GM12878 (cell line): ENCODE results near the gene TARDBP. TPM values are rescaled to one million over a fixed set of nuclear protein-coding genes. Genes with fewer than 3 reads are reported as not detected.
A peak's percentile ranks its signal among the peaks of the same experiment; 100 is the strongest.

Source experiments
- ATAC-seq: fragments of 200-7000 bp; cut with Tn5 transposase; 3 replicates; pipeline ENCODE4 v1.9.1; 2020; ENCODE audit warnings: mild to moderate bottlenecking, moderate library complexity
- BruUV-seq: library from RNA; stranded (reverse); fragments of 400-500 nt; replicated peaks from 2 replicates; lab custom pipeline; 2021; lab: Mats Ljungman, UMichigan
- CTCF ChIA-PET: fragments of 300-600 bp; sonication (Branson Sonifier 250); formaldehyde crosslinking; extraction: SDS; loops from one replicate; lab custom pipeline; 2021; ENCODE audit warnings: inconsistent platforms; lab: Yijun Ruan, JAX
- POLR2A ChIA-PET: fragments of 350-600 bp; formaldehyde crosslinking; extraction: SDS; loops from one replicate; lab custom pipeline; 2021; ENCODE audit warnings: inconsistent platforms; lab: Charles Lee
- RAD21 ChIA-PET: fragments of 300-600 bp; sonication (Branson Sonifier 250); formaldehyde crosslinking; loops from one replicate; lab custom pipeline; 2023; ENCODE audit warnings: antibody characterized with exemption; ENCODE audit not compliant: unreplicated experiment; lab: Charles Lee
- SMC1A ChIA-PET: fragments of 300-600 bp; sonication (Branson Sonifier 250); formaldehyde crosslinking; loops from one replicate; lab custom pipeline; 2023; ENCODE audit not compliant: unreplicated experiment, uncharacterized antibody; lab: Charles Lee
- DNase-seq: peaks from one replicate; pipeline ENCODE4 v3.0.0-alpha.2; 2011; ENCODE audit warnings: low read depth, low spot score
- FAIRE-seq: peaks from 3 replicates; lab custom pipeline; 2011; peaks lifted over from hg19 to GRCh38; lab: Jason Lieb, UNC
- H2AFZ ChIP-seq: 2 replicates; pipeline ENCODE4 v1.6.0; 2011; ENCODE audit warnings: low read depth, low read length, control low read depth; ENCODE audit not compliant: control insufficient read depth
- H3K27ac ChIP-seq: 2 replicates; pipeline ENCODE4 v1.5.1; 2011; ENCODE audit warnings: control low read depth; ENCODE audit not compliant: control insufficient read depth, insufficient read depth
- H3K27me3 ChIP-seq, 2 experiments: replicated peaks in 1 of 2; 2 replicates each; pipeline versions ENCODE4 v1.6.0 to v1.6.1; 2011; ENCODE audit warnings: low read length in 1 of 2; ENCODE audit not compliant: control insufficient read depth in 2 of 2, insufficient read depth in 2 of 2
- H3K36me3 ChIP-seq, 2 experiments: 2 replicates each; pipeline ENCODE4 v1.5.1; 2011; ENCODE audit warnings: low read length in 1 of 2; ENCODE audit not compliant: control insufficient read depth in 2 of 2, insufficient read depth in 2 of 2
- H3K4me1 ChIP-seq: 2 replicates; pipeline ENCODE4 v1.6.1; 2011; ENCODE audit warnings: mild to moderate bottlenecking, low read length, moderate library complexity, mixed read lengths; ENCODE audit not compliant: control insufficient read depth, insufficient read depth
- H3K4me2 ChIP-seq: 2 replicates; pipeline ENCODE4 v1.6.0; 2011; ENCODE audit warnings: control low read depth; ENCODE audit not compliant: control insufficient read depth, insufficient read depth
- H3K4me3 ChIP-seq: fragments of 200-600 bp; sonication (generic); 2 replicates; pipeline ENCODE4 v1.5.1; 2016
- H3K79me2 ChIP-seq: 2 replicates; pipeline ENCODE4 v1.6.0; 2011; ENCODE audit warnings: low read length; ENCODE audit not compliant: control insufficient read depth, insufficient read depth
- H3K9ac ChIP-seq: 2 replicates; pipeline ENCODE4 v1.8.0; 2011; ENCODE audit warnings: low read length, control low read depth, mixed read lengths; ENCODE audit not compliant: control insufficient read depth, insufficient read depth
- H3K9me3 ChIP-seq: replicated peaks from 3 replicates; pipeline ENCODE4 v1.5.1; 2011; ENCODE audit warnings: mild to moderate bottlenecking, low read length; ENCODE audit not compliant: control insufficient read depth, insufficient read depth
- H4K20me1 ChIP-seq: 2 replicates; pipeline ENCODE4 v1.6.0; 2011; ENCODE audit not compliant: control insufficient read depth, insufficient read depth
- ATF3 ChIP-seq: IDR thresholded peaks from 2 replicates; pipeline ENCODE4 v1.6.1; 2011; ENCODE audit warnings: low read depth, mild to moderate bottlenecking, low read length, moderate library complexity, borderline replicate concordance; ENCODE audit errors: extremely low read depth
- BCL11A ChIP-seq: IDR thresholded peaks from 2 replicates; pipeline ENCODE4 v1.6.1; 2011; ENCODE audit warnings: low read depth, low read length
- CEBPB ChIP-seq, 2 experiments: fragments of 150-350 bp in 1 of 2; IDR thresholded peaks; 2 replicates each; pipeline ENCODE4 v1.6.1; 2012 to 2014; ENCODE audit warnings: low read depth in 2 of 2, low read length in 2 of 2, borderline replicate concordance in 1 of 2, inconsistent platforms in 1 of 2
- EP300 ChIP-seq, 2 experiments: fragments of 150-350 bp in 1 of 2; IDR thresholded peaks; 2 replicates each; pipeline ENCODE4 v1.6.1; 2011 to 2012; ENCODE audit warnings: low read depth in 2 of 2, low read length in 2 of 2, borderline replicate concordance in 1 of 2, improper control_type of control experiment in 1 of 2, inconsistent platforms in 1 of 2; ENCODE audit not compliant: control insufficient read depth in 1 of 2
- HDAC6 ChIP-seq: fragments of 200-600 bp; sonication (generic); IDR thresholded peaks from one replicate; pipeline ENCODE4 v1.8.0; 2017; ENCODE audit warnings: antibody characterized with exemption; ENCODE audit not compliant: unreplicated experiment
- IRF4 ChIP-seq: IDR thresholded peaks from 2 replicates; pipeline ENCODE4 v1.6.1; 2011; ENCODE audit warnings: low read depth, low read length
- NFYA ChIP-seq: IDR thresholded peaks from 2 replicates; pipeline ENCODE4 v1.6.1; 2011; ENCODE audit warnings: low read depth, mild to moderate bottlenecking, low read length, improper control_type of control experiment, borderline replicate concordance
- NKRF ChIP-seq: fragments of 450-650 bp; conservative IDR thresholded peaks from 2 replicates; pipeline ENCODE4 v1.6.1; 2017; ENCODE audit warnings: mild to moderate bottlenecking, moderate library complexity
- NR2F1 ChIP-seq: fragments of 450-650 bp; conservative IDR thresholded peaks from 2 replicates; pipeline ENCODE4 v1.6.1; 2017; ENCODE audit warnings: mild to moderate bottlenecking
- RCOR1 ChIP-seq: conservative IDR thresholded peaks from 2 replicates; pipeline ENCODE4 v1.6.1; 2012; ENCODE audit warnings: low read depth, low read length, improper control_type of control experiment
- SMARCA5 ChIP-seq: fragments of 450-650 bp; IDR thresholded peaks from 2 replicates; pipeline ENCODE4 v1.6.1; 2017; ENCODE audit warnings: mild to moderate bottlenecking
- SREBF1 ChIP-seq: IDR thresholded peaks from 2 replicates; pipeline ENCODE4 v1.6.1; 2012; ENCODE audit warnings: mild to moderate bottlenecking, low read length
- STAT1 ChIP-seq: fragments of 450-650 bp; conservative IDR thresholded peaks from 2 replicates; pipeline ENCODE4 v1.6.1; 2014; ENCODE audit warnings: antibody characterized with exemption, mild to moderate bottlenecking
- STAT3 ChIP-seq: IDR thresholded peaks from 2 replicates; pipeline ENCODE4 v1.6.1; 2011; ENCODE audit warnings: low read depth, low read length, improper control_type of control experiment
- USF2 ChIP-seq: IDR thresholded peaks from 2 replicates; pipeline ENCODE4 v1.6.1; 2011; ENCODE audit warnings: low read depth, low read length, improper control_type of control experiment, borderline replicate concordance
- WGBS: methylation state at CpG from one replicate; pipeline ENCODE4 v1.1.6; 2016; ENCODE audit warnings: low lambda C conversion rate; ENCODE audit not compliant: insufficient replicate concordance, insufficient coverage; ENCODE audit errors: missing lambda C conversion rate; 5-methylcytosine and 5-hydroxymethylcytosine counted together
- in situ Hi-C: fragments of 300-500 bp; cut with MboI; formaldehyde crosslinking; loops from 9 replicates; pipeline ENCODE4 v1.14.3; 2018; ENCODE audit warnings: mixed read lengths
- intact Hi-C: fragments of 100-400 bp; cut with micrococcal nuclease; formaldehyde crosslinking; loops from one replicate; pipeline ENCODE4 v1.14.2; 2022; ENCODE audit not compliant: unreplicated experiment
- polyA plus RNA-seq, 11 experiments: library from polyadenylated mRNA; depleted of rRNA in 4 of 11; unstranded in 6 of 11; stranded (reverse) in 5 of 11; fragments of >200 nt; fragmentation: Nextera tagmentation in 4 of 11; fragmentation: Illumina TruSeq in 1 of 11; extraction: Ambion mirVana in 4 of 11; extraction: Trizol in 1 of 11; gene quantifications; 1 replicate in 1 of 11; 2 replicates in 10 of 11; pipeline versions ENCODE4 v1.2.1 to v1.2.3, GENCODE V29; 2011 to 2016; ENCODE audit warnings: inconsistent platforms in 2 of 11, missing spikeins in 2 of 11, low read depth in 1 of 11
- total RNA-seq, 4 experiments: library from RNA; depleted of rRNA in 3 of 4; stranded (reverse); fragments of >200 nt in 3 of 4; fragmentation: Illumina TruSeq in 1 of 4; extraction: Trizol in 1 of 4; gene quantifications; 2 replicates each; pipeline versions ENCODE4 v1.2.1 to v1.2.3, GENCODE V29; 2013 to 2021

The TARDBP gene
- total and polyA plus RNA-seq, 10 of the 15 experiments (the other 5 are each of a cell fraction or from before 2014, with no cell fraction given), result 55.6 to 318 (median 192) TPM

- FAIRE-seq, result peak; percentile 72
- Histone ChIP-seq H3K4me3 (peak within 1 kb of the TSS; percentile 95), H3K4me2 (peak within 1 kb of the TSS; percentile 89), H3K9me3 (no peaks in the 10 kb centered on the region; the same call in 2 of the 3 replicates), H3K79me2 (peaks cover 35% of the 10 kb centered on the region), H3K27me3 (no peaks in the 10 kb centered on the region), H2AFZ (peak within 1 kb of the TSS; percentile 81), H3K36me3 (peaks cover 8 to 9% of the 10 kb centered on the region in 2 experiments), H4K20me1 (no peaks in the 10 kb centered on the region), H3K27ac (peak within 1 kb of the TSS; percentile 85), H3K9ac (peak within 1 kb of the TSS; percentile 79), H3K4me1 (peaks cover 26% of the 10 kb centered on the region)
- ChIA-PET POLR2A (interaction anchor here (1.0 to 1.4 kb wide), 4 partner anchors 11 to 39 kb away, joined by 3 to 4 read pairs (median 3); no protein-coding TSS in a partner anchor), RAD21 (interaction anchor here (0.6 to 1.6 kb wide), 3 partner anchors 23 to 205 kb away, joined by 3 to 11 read pairs (median 3); no protein-coding TSS in a partner anchor), SMC1A (interaction anchor here (0.7 to 3.8 kb wide), 5 partner anchors 13 to 181 kb away, joined by 3 to 25 read pairs (median 3); partner anchors contain the start of gene TARDBP), CTCF (interaction anchor here (1.1 to 5.1 kb wide), 4 partner anchors 11 to 182 kb away, joined by 3 to 36 read pairs (median 8); no protein-coding TSS in a partner anchor)
- BruUV-seq, result TSS peak; percentile 96
- peak; percentile 40 for DNase-seq
- ATAC-seq, result peak; percentile 94
- under 1% methylated on average over 70 of the region's 83 CpGs for WGBS
- in situ Hi-C loops, result no loop called here
- intact Hi-C loops, result loop anchor here (1.0 kb wide), 1 partner anchor 39 kb away; the partner anchor contains the start of gene EXOSC10
- TF ChIP-seq SMARCA5 (0 out of 2 replicates have a peak, but pooled peaks have one; percentile 44), NR2F1 (no peak; the same call in none of the 2 replicates), ATF3 (no peak), CEBPB (IDR thresholded peaks at IDR 0.05; ENCODE audit: borderline replicate concordance in 1 of 2, low read depth in 2 of 2, low read length in 2 of 2) (no peak), HDAC6 (no peak), NKRF (peak; percentile 98), STAT3 (no peak), BCL11A (no peak), RCOR1 (no peak), SREBF1 (no peak), STAT1 (0 out of 2 replicates have a peak, but pooled peaks have one; percentile 33), NFYA (no peak), EP300 (IDR thresholded peaks at IDR 0.05; ENCODE audit: borderline replicate concordance in 1 of 2, control insufficient read depth in 1 of 2, low read depth in 2 of 2, low read length in 2 of 2) (no peak), IRF4 (no peak), USF2 (peak; percentile 53)
These were observed 47.7 kb downstream of the TARDBP start, which contains the start of gene SRM for GRCh38 chr1:11059968-11060830. Gene SRM, minus strand, starts transcription at chr1:11060018. Its CDS starts 75 bp downstream, at chr1:11059943.
